Cardiac fibroblast (primary cell): ENCODE results near the gene CSPG4.
"Not testable (repeated sequence)": the region's sequence is repeated elsewhere in the genome, so short reads cannot be mapped to it uniquely, and the experiment has no call there.

Experiments
- DNase-seq, 2 donors: peaks; one replicate each; pipeline versions ENCODE4 v3.0.0 to v3.0.0-alpha.2; 2010; ENCODE audit warnings: low read depth in 2 of 2
- H3K4me3 ChIP-seq, 2 donors: replicated peaks in 1 of 2; 1 replicate in 1 of 2; 2 replicates in 1 of 2; pipeline ENCODE4 v1.5.1; 2011; ENCODE audit warnings: low read depth in 2 of 2, low read length in 2 of 2, mild to moderate bottlenecking in 2 of 2, moderate library complexity in 1 of 2
- TF ChIP-seq, protein P1 (sequence below): IDR thresholded peaks from one replicate; pipeline ENCODE4 v1.5.1; 2011; ENCODE audit warnings: low read depth, mild to moderate bottlenecking, low read length, inconsistent platforms

Gene CSPG4

DNA sequence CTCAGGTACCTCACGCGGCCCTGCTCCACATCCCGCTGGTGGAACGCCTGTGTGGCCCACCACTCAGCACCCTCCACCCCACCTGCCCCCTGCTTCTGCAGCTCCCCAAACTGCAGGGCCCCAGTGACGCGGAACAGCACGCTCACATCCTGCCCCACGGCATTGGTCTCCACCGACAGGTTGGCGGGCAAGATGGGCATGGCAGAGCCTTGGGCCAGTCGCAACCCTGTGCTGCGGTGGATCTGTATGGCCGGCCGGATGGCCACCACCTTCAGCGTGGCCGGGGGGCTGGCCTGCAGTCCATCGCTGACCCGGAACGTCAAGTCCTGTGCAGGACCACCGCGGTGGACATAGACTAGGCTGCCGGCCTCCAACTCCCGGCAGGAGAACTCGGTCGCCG, 23.8 kb downstream of the CSPG4 start:
- TF ChIP-seq, protein P1, sequence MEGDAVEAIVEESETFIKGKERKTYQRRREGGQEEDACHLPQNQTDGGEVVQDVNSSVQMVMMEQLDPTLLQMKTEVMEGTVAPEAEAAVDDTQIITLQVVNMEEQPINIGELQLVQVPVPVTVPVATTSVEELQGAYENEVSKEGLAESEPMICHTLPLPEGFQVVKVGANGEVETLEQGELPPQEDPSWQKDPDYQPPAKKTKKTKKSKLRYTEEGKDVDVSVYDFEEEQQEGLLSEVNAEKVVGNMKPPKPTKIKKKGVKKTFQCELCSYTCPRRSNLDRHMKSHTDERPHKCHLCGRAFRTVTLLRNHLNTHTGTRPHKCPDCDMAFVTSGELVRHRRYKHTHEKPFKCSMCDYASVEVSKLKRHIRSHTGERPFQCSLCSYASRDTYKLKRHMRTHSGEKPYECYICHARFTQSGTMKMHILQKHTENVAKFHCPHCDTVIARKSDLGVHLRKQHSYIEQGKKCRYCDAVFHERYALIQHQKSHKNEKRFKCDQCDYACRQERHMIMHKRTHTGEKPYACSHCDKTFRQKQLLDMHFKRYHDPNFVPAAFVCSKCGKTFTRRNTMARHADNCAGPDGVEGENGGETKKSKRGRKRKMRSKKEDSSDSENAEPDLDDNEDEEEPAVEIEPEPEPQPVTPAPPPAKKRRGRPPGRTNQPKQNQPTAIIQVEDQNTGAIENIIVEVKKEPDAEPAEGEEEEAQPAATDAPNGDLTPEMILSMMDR, result no peak
- DNase-seq, result no peak
- H3K4me3 ChIP-seq, result no peak overlapping the region

DNA sequence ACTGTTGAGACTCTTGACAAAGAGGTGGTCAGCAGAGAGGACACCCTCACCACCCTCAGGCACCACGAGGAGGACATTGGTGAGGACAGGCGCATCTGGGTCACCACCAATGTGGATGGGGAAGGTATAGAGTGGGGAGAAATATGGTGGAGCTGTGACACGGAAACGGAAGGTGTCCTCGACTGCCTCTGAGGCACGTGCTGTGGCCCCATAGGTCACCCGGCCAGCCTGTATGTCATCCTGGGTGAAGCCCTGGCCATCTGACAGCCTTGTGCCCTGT, 24.4 kb downstream of the CSPG4 start:
- DNase-seq, result no peak
- TF ChIP-seq, protein P1, result no peak
- H3K4me3 ChIP-seq, result no peak overlapping the region

DNA sequence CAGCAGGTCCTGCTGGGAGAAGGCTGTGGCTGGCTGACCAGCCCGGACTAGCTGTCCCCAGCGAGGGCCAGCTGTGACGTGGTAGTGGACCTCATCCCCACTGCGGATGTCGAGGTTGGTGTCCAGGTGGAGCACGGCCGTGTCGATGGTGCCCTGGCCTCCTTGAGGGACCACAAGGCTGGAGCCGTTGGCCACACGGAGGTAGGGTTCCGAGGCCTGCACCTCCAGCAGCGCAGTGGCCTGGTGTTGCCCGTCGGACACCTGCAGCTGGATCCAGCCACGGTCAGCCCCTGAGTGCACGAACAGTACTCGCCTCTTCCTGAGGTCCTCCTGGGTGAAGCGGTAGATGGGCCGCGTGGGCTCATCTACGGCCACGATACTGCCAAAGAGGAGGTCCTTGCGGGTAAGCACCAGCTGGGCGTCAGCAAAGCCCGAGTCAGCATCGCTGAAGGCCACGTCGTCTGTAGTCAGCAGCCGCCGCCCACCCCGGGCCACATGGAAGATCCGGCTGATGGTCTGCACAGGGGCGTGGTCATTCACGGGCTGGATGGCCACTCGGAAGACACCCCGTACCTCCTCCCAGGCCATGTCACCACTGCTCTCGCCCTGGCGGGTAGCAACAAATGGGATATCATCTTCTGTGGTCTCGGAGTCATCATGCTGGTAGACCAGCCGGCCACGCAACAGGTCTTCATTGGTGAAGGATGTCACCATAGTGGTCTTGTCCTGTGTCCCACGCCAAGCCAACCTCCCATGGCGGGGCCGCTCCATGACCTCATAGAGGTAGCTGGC, 25.0 kb downstream of the CSPG4 start:
- TF ChIP-seq, protein P1, result no peak

DNA sequence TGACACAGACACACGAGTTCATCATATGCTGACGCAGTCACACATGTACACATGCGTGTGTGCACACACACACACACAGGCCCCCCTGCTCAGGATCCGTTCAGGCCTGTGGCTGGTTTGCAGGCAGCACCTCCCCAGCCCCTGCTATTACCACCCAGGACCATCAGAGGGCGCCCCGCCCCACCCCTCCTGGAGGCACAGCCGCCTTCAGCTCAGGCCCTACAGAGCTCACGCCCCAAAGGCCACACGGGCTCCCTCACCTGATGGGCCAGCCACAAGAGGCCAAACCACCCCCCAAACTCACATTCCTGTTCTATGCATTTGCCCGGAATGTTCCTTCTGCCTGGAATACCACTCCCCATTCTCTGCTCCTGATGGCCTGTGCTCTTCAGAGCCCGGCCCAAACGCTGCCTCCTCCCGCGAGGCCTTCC, 26.4 kb downstream of the CSPG4 start:
- TF ChIP-seq, protein P1, result peak; percentile 60
- DNase-seq, result peak; percentile 68 to 79
- not testable (repeated sequence) for H3K4me3 ChIP-seq

More for the DNA sequence above, 25.0 kb downstream of the CSPG4 start:
- no peak for DNase-seq
- H3K4me3 ChIP-seq, result no peak overlapping the region

DNA sequence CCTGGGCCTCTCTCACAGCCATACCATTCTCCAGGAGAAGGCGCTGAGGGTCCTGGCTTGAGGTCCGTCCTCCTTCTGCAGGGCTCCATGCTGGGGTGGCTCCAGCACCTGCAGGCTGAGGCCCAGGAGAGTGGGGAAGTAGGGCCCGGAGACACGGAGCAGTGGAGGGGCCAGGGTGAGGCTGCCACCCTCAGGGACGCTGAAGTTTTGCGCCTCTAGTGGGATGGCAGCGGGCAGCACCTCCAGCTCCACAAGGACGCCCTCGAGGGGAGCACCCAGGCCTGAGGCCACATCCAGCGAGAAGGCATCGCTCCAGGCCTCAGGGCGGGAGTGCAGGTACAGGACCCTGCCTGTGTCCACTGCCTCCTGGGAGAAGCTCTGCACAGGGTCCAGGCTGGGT, 27.5 kb downstream of the CSPG4 start:
- H3K4me3 ChIP-seq, result no peak overlapping the region
- TF ChIP-seq, protein P1, result no peak
- no peak for DNase-seq

DNA sequence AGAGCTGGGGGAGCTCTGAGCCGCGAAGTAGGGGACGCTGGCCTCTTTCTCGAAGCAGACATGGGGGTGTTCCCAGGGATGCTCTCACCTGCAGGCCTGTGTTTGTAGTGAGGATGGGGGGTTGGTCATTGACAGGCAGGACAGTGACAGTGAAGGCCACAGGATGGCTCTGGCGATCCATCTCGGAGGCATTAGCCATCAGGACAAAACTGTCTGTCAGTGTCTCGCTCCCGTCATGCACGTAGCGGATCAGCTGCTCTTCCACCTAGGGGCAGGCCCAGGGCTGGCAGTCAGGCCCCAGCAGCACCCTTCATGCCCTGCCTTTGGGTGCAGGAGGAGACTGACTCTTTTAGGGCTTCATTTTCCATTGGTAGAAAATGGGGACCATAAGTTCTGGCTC, 28.0 kb downstream of the CSPG4 start:
- TF ChIP-seq, protein P1, result no peak
- no peak overlapping the region for H3K4me3 ChIP-seq
- no peak for DNase-seq
